Diencephalon (tissue), 1 donor: Measurements from ENCODE around the gene URI1. TPM values are rescaled to one million over a fixed set of nuclear protein-coding genes. Genes with fewer than 3 reads are reported as not detected.

Experiments
- small RNA-seq: library from RNA; depleted of rRNA; stranded (forward); fragments of <200 nt; gene quantifications from one replicate; pipeline ENCODE3, GENCODE V24; 2014
- total RNA-seq: library from RNA; depleted of rRNA; stranded (reverse); fragments of >200 nt; gene quantifications from one replicate; pipeline ENCODE4 v1.2.3, GENCODE V29; 2014

URI1 gene, protein sequence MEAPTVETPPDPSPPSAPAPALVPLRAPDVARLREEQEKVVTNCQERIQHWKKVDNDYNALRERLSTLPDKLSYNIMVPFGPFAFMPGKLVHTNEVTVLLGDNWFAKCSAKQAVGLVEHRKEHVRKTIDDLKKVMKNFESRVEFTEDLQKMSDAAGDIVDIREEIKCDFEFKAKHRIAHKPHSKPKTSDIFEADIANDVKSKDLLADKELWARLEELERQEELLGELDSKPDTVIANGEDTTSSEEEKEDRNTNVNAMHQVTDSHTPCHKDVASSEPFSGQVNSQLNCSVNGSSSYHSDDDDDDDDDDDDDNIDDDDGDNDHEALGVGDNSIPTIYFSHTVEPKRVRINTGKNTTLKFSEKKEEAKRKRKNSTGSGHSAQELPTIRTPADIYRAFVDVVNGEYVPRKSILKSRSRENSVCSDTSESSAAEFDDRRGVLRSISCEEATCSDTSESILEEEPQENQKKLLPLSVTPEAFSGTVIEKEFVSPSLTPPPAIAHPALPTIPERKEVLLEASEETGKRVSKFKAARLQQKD
- 90.7 TPM for total RNA-seq

DNA sequence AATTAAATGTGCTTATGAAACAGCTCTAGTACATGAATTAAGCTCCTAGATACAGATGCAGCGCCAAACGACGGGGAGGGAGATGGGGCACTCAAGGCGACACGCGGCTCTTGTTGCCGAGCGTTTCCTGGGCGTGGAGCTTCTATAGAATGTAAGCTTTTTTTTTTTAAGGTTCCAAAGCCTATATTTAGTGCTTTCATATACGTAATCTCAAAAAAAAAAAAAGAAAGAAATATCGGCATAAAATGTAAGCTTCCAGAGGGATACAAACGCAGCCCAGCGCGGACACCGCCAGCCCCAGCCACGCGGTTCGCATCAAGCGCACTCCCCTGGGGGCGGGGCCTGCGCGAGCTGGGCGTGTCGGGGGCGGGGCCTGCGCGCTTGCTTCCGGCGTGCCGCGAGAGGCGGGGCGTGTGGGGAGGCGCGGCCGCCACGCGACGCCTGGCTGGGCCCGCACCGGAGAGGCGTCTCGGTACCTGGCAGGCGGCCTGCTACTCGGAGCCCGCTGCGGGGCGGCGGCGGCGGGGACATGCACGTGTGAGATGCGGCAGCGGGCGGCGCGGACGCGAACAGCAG, at the start of gene URI1:
Gene URI1, plus strand, starts transcription at position 412 of the 576 bp plus-strand sequence. CDS start 309 bp downstream, outside the sequence.

Small RNAs within 50 kb of the gene (small RNA-seq; reads per million reads assigned to genes)
- gene AC008798.1 (not detected), gene TAF9P3 (not detected)

Other genes starting within 250 kb of the URI1 start
- 46.1 TPM for gene C19orf12, start 227.0 kb upstream of the URI1 start, total RNA-seq
- gene CCNE1, start 130.2 kb upstream of the URI1 start, total RNA-seq, result 6.7 TPM